Stimulated activated CD4-positive, alpha-beta T cell treated with anti-CD3 and anti-CD28 coated beads, Interleukin-1b, Interleukin-23, amount 100 ng/mL, for 1 hour (primary cell): Measurements from ENCODE around the gene KRABD2.
"Not testable (repeated sequence)": the region's sequence is repeated elsewhere in the genome, so short reads cannot be mapped to it uniquely, and the experiment has no call there.

ENCODE experiments used
- DNase-seq, 2 donors: peaks; one replicate each; pipeline ENCODE4 v3.0.0-alpha.2; 2020; ENCODE audit warnings: low read depth in 2 of 2

The KRABD2 gene

GRCh38 chr17:8392674-8393469 is 16.4 kb upstream of the KRABD2 start:
- no peak for DNase-seq

GRCh38 chr17:8392274-8392673 is 15.8 kb upstream of the KRABD2 start:
- DNase-seq = no peak

GRCh38 chr17:8391711-8392110 is 15.2 kb upstream of the KRABD2 start:
- DNase-seq = no peak

GRCh38 chr17:8387914-8388651 is 11.6 kb upstream of the KRABD2 start:
- no peak for DNase-seq

- no peak for DNase-seq
Measured at GRCh38 chr17:8386841-8387240, 10.3 kb upstream of the KRABD2 start.

- no peak for DNase-seq
Measured at GRCh38 chr17:8384801-8385378, 8.4 kb upstream of the KRABD2 start.

- peak; percentile 78 to 91 for DNase-seq
Measured at GRCh38 chr17:8383143-8383822, 6.8 kb upstream of the KRABD2 start, which contains the start of gene RPL26. RPL26 (minus strand) TSS chr17:8383193; CDS start chr17:8382310, 883 bp downstream.

GRCh38 chr17:8382880-8383142 is 6.3 kb upstream of the KRABD2 start:
- no peak for DNase-seq

GRCh38 chr17:8382052-8382879 is 5.8 kb upstream of the KRABD2 start:
- DNase-seq = no peak

GRCh38 chr17:8380049-8380448 is 3.5 kb upstream of the KRABD2 start:
- no peak for DNase-seq

- DNase-seq = not testable (repeated sequence)
Measured at GRCh38 chr17:8378117-8378516, 1.6 kb upstream of the KRABD2 start.

GRCh38 chr17:8377422-8377821 is 918 bp upstream of the KRABD2 start:
- DNase-seq = no peak

GRCh38 chr17:8375738-8376259 is 705 bp downstream of the KRABD2 start:
- no peak for DNase-seq

- not testable (repeated sequence) for DNase-seq
Measured at GRCh38 chr17:8373856-8374255, 2.6 kb downstream of the KRABD2 start.

- no peak for DNase-seq
Measured at GRCh38 chr17:8372422-8372821, 4.1 kb downstream of the KRABD2 start.

GRCh38 chr17:8371786-8372185 is 4.7 kb downstream of the KRABD2 start:
- no peak for DNase-seq

GRCh38 chr17:8369944-8370343 is 6.6 kb downstream of the KRABD2 start:
- no peak for DNase-seq

GRCh38 chr17:8368193-8368592 is 8.3 kb downstream of the KRABD2 start:
- no peak for DNase-seq

GRCh38 chr17:8366231-8366630 is 10.3 kb downstream of the KRABD2 start:
- DNase-seq = no peak

GRCh38 chr17:8365143-8365542 is 11.4 kb downstream of the KRABD2 start:
- no peak for DNase-seq

GRCh38 chr17:8362651-8363332 is 13.7 kb downstream of the KRABD2 start:
- no peak for DNase-seq
